NOMO-1 treated with dmso at 0.1 percent for 144 hours (cell line): ENCODE measurements around the gene GNMT.
"Not testable (repeated sequence)": the region's sequence is repeated elsewhere in the genome, so short reads cannot be mapped to it uniquely, and the experiment has no call there.

Source experiments
- DNase-seq: peaks from one replicate; lab custom pipeline; 2025; ENCODE audit not compliant: unreplicated experiment; lab: John Stamatoyannopoulos, UW

GNMT gene

GRCh38 chr6:42973926-42974325 lies 13.4 kb downstream of the GNMT start:
- DNase-seq = no peak

- DNase-seq = no peak
Observed at GRCh38 chr6:42974919-42975505, 14.5 kb downstream of the GNMT start.

- DNase-seq = no peak
Observed at GRCh38 chr6:42978487-42978838, 17.9 kb downstream of the GNMT start.

- peak; percentile 95 for DNase-seq
Observed at GRCh38 chr6:42978839-42979522, 18.4 kb downstream of the GNMT start, which contains the start of gene PEX6. Gene PEX6 (minus strand): TSS chr6:42979181. CDS start chr6:42979150, 31 bp downstream.

GRCh38 chr6:42979523-42980177 lies 19.1 kb downstream of the GNMT start:
- no peak for DNase-seq

- DNase-seq = no peak
Observed at GRCh38 chr6:42981836-42982235, 21.3 kb downstream of the GNMT start.

GRCh38 chr6:42984001-42984923 lies 23.7 kb downstream of the GNMT start, which contains the start of gene PPP2R5D:
Gene PPP2R5D (plus strand): TSS chr6:42984570. CDS start chr6:42984678, 108 bp downstream.
- DNase-seq = peak; percentile 97

- no peak for DNase-seq
Observed at GRCh38 chr6:42984924-42985475, 24.4 kb downstream of the GNMT start.

GRCh38 chr6:42987533-42988451 lies 27.2 kb downstream of the GNMT start:
- no peak for DNase-seq

- no peak for DNase-seq
Observed at GRCh38 chr6:42988486-42989020, 28.0 kb downstream of the GNMT start.

- DNase-seq = no peak
Observed at GRCh38 chr6:42989923-42990322, 29.4 kb downstream of the GNMT start.

- no peak for DNase-seq
Observed at GRCh38 chr6:42993445-42993844, 32.9 kb downstream of the GNMT start.

GRCh38 chr6:42996513-42996912 lies 36.0 kb downstream of the GNMT start:
- DNase-seq = no peak

GRCh38 chr6:42998205-42998604 lies 37.7 kb downstream of the GNMT start:
- not testable (repeated sequence) for DNase-seq

GRCh38 chr6:43001843-43002242 lies 41.3 kb downstream of the GNMT start:
- no peak for DNase-seq

- DNase-seq = no peak
Observed at GRCh38 chr6:43005844-43006243, 45.3 kb downstream of the GNMT start.

GRCh38 chr6:43006251-43006650 lies 45.7 kb downstream of the GNMT start:
- DNase-seq = no peak

- no peak for DNase-seq
Observed at GRCh38 chr6:43007126-43007525, 46.6 kb downstream of the GNMT start.

- DNase-seq = no peak
Observed at GRCh38 chr6:43009124-43009523, 48.6 kb downstream of the GNMT start.

GRCh38 chr6:43011207-43011606 lies 50.7 kb downstream of the GNMT start:
- no peak for DNase-seq
